Parathyroid adenoma (tissue), 2 donors: ENCODE measurements around the gene PRX.
"Not testable (repeated sequence)": the region's sequence is repeated elsewhere in the genome, so short reads cannot be mapped to it uniquely, and the experiment has no call there.

Experiments
- H2AFZ ChIP-seq: fragments of 300-600 bp; sonication (generic); one replicate; pipeline ENCODE4 v1.7.0; 2017; ENCODE audit warnings: antibody characterized with exemption, mild to moderate bottlenecking
- H3K27ac ChIP-seq: fragments of 300-600 bp; sonication (generic); one replicate; pipeline ENCODE4 v1.7.0; 2017
- H3K27me3 ChIP-seq: fragments of 300-600 bp; sonication (generic); one replicate; pipeline ENCODE4 v1.7.0; 2017; ENCODE audit warnings: low read length; ENCODE audit not compliant: control insufficient read depth, insufficient read depth
- H3K36me3 ChIP-seq: fragments of 300-600 bp; sonication (generic); one replicate; pipeline ENCODE4 v1.7.0; 2017; ENCODE audit warnings: low read length; ENCODE audit not compliant: control insufficient read depth, insufficient read depth
- H3K4me1 ChIP-seq: fragments of 300-600 bp; sonication (generic); one replicate; pipeline ENCODE4 v1.7.0; 2017; ENCODE audit warnings: control low read depth
- H3K4me2 ChIP-seq: fragments of 300-600 bp; sonication (generic); one replicate; pipeline ENCODE4 v1.7.0; 2017; ENCODE audit warnings: low read length
- H3K4me3 ChIP-seq: fragments of 300-600 bp; sonication (generic); one replicate; pipeline ENCODE4 v1.7.0; 2017; ENCODE audit warnings: low read depth, low read length
- H3K79me2 ChIP-seq: fragments of 300-600 bp; sonication (generic); one replicate; pipeline ENCODE4 v1.7.0; 2017; ENCODE audit warnings: control low read depth
- H3K9ac ChIP-seq: fragments of 300-600 bp; sonication (generic); one replicate; pipeline ENCODE4 v1.7.0; 2017; ENCODE audit warnings: mild to moderate bottlenecking
- H3K9me3 ChIP-seq: fragments of 300-600 bp; sonication (generic); one replicate; pipeline ENCODE4 v1.7.0; 2017; ENCODE audit warnings: low read length; ENCODE audit not compliant: control insufficient read depth
- CTCF ChIP-seq: fragments of 300-600 bp; sonication (generic); IDR thresholded peaks from one replicate; pipeline ENCODE4 v1.7.0; 2017; ENCODE audit warnings: antibody characterized with exemption, mild to moderate bottlenecking
- donor health status: primary hyperparathyroidism.

PRX gene

DNA sequence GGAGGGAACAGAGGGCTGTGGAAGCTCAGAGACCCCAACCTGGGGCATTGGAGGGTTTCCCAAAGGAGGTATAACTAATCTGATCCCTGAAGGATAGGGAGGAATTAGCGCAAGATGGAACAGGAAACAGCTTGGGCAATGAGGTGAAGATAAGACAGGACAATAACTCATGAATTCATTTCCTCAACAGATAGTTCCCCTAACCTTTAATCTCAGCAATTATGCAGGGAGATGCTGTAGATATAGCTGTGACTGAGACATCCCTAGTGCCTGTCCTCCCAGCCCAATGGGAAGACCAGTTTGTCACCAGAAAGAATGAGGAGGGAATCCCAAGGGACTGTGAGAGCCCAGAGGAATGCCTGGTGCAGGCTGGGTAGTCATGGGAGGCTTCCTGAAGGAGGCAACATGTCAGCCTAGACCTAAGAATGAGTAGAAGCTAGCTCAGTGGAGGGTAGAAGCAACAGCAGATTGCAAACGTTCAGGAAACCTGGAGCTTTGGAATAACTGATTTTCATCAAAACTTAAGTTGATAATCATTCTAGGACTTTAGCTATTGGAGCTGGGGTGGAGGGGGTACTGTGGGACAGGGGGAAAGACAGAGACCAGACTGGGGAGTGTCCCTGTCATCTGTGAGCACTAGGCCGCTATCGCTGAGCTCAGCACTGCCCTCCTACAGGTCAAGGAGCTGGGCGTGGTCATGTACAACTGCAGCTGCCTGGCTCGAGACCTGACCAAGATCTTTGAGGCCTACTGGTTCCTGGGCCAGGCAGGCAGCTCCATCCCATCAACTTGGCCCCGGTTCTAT lies 42.0 kb downstream of the PRX start:
- Histone ChIP-seq H3K9ac (no peak overlapping the region), H3K9me3 (no peaks in the 10 kb centered on the region), H3K27ac (no peak overlapping the region), H2AFZ (no peak overlapping the region), H3K4me1 (no peaks in the 10 kb centered on the region), H3K36me3 (no peaks in the 10 kb centered on the region), H3K79me2 (no peaks in the 10 kb centered on the region), H3K27me3 (no peaks in the 10 kb centered on the region), H3K4me2 (no peak overlapping the region), H3K4me3 (no peak overlapping the region)
- no peak for TF ChIP-seq CTCF

GRCh38 chr19:40370253-40370652 lies 42.9 kb downstream of the PRX start:
- H3K27me3 ChIP-seq, H3K4me1 ChIP-seq, H3K9me3 ChIP-seq, H3K36me3 ChIP-seq, H3K79me2 ChIP-seq, H3K4me3 ChIP-seq, H3K27ac ChIP-seq, H3K9ac ChIP-seq, H3K4me2 ChIP-seq, H2AFZ ChIP-seq: not testable (repeated sequence)

DNA sequence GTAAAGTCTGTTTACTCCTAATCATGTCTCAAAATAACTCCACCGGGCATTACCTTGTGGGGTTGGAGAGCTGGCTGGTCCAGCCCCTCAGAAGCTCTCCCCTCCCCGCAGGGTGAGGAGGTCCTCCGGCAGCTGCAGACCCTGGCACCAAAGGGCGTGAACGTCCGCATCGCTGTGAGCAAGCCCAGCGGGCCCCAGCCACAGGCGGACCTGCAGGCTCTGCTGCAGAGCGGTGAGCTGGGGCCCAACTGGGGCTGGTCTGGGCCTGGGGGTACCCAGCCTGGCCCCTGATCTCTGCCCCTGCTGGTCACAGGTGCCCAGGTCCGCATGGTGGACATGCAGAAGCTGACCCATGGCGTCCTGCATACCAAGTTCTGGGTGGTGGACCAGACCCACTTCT lies 43.4 kb downstream of the PRX start:
- Histone ChIP-seq H3K9ac (no peak overlapping the region), H3K36me3 (no peaks in the 10 kb centered on the region), H3K27ac (no peak overlapping the region), H3K9me3 (no peaks in the 10 kb centered on the region), H3K27me3 (no peaks in the 10 kb centered on the region), H3K4me3 (no peak overlapping the region), H2AFZ (no peak overlapping the region), H3K79me2 (no peaks in the 10 kb centered on the region), H3K4me2 (no peak overlapping the region), H3K4me1 (no peaks in the 10 kb centered on the region)
- TF ChIP-seq CTCF: no peak

- TF ChIP-seq CTCF: no peak
- Histone ChIP-seq H2AFZ (no peak overlapping the region), H3K4me3 (no peak overlapping the region), H3K27ac (no peak overlapping the region), H3K4me2 (no peak overlapping the region), H3K9me3 (no peaks in the 10 kb centered on the region), H3K9ac (no peak overlapping the region), H3K4me1 (no peaks in the 10 kb centered on the region), H3K27me3 (no peaks in the 10 kb centered on the region), H3K36me3 (no peaks in the 10 kb centered on the region), H3K79me2 (no peaks in the 10 kb centered on the region)
Measured at GRCh38 chr19:40367577-40368434, 45.4 kb downstream of the PRX start.

DNA sequence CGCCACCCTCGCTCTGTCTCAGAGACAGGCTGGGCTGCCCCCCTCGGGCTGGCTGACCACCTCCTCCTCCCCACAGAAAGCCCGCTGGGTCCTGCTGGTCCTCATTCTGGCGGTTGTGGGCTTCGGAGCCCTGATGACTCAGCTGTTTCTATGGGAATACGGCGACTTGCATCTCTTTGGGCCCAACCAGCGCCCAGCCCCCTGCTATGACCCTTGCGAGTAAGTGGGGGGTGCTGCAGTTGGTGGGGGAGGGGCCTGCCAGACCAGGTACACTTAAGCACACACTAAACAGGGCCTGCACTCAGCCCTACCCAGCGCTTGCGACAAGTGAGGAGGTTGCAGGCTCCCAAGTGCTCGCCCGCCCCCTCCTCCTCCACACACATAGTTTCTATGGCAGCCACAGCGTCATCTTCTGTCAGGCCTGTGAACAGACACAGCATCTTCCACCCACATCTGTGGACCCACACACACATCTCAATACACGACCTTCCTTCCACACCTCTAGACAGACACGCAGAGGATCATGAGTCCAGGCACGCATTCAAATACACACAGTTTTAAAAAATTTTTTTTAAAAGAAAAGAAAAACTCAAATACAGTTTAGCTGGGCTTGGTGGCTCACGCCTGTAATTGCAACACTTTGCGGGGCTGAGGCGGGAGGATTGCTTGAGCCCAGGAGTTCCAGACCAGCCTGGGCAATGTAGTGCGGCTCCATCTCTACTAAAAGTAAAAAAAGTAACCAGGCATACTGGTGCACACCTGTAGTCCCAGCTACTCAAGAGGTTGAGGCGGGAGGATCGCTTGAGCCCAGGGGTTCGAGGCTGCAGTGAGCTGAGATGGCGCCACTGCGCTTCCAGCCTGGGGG lies 46.2 kb downstream of the PRX start:
- Histone ChIP-seq H3K4me1 (no peaks in the 10 kb centered on the region), H3K79me2 (no peaks in the 10 kb centered on the region), H3K9me3 (no peaks in the 10 kb centered on the region), H3K4me3 (no peak overlapping the region), H3K27ac (no peak overlapping the region), H3K27me3 (no peaks in the 10 kb centered on the region), H3K36me3 (no peaks in the 10 kb centered on the region), H3K4me2 (no peak overlapping the region), H2AFZ (no peak overlapping the region), H3K9ac (no peak overlapping the region)
- no peak for TF ChIP-seq CTCF
